Limb (tissue), 2 donors: ENCODE data around the gene PHF13.

ENCODE experiments used
- DNase-seq, 2 donors: peaks; one replicate each; pipeline ENCODE4 v3.0.0-alpha.2; 2016; ENCODE audit errors: extremely low spot score in 2 of 2

PHF13 gene

DNA sequence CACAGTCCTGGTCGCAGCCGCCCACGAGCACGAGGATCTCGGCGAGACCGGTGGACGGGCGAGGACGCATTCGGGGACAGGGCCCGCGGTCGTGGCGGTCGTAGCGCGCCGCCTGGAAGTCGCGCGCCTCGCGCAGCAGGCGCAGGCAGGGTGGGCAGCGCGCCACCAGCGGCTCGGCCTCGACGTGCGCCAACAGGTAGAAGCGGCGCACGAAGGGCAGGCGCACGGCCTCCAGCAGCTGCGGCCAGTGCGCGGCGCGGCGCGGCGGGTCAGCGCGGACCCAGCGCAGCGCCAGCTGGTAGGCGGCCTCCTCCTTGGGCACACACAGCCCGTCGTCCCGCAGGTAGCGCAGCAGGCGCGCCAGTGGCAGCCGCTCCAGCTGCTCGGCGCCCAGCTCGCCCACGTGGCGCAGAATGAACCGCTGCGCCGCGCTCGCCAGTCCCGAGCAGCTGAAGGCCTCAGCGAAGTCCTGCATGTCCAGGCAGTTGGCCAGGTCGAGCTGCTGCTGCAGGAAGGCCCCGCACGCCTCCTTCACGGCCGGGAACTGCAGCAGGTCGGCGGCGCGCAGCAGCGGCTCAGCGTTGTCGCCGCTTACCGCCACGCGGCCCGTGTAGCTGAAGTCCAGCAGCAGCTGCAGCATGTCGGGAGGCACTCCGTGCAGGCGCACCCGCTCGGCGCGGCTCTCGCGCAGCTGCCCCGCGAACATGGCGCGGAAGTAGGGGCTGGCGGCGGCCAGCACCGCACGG lies 11.4 kb upstream of the PHF13 start:
- DNase-seq, result no peak

- peak; percentile 89 to 91 for DNase-seq
Observed at GRCh38 chr1:6602669-6603237, 10.8 kb upstream of the PHF13 start, which contains the start of gene KLHL21. Gene KLHL21, minus strand, starts transcription at chr1:6602869. Its CDS starts 52 bp downstream, at chr1:6602817.

DNA sequence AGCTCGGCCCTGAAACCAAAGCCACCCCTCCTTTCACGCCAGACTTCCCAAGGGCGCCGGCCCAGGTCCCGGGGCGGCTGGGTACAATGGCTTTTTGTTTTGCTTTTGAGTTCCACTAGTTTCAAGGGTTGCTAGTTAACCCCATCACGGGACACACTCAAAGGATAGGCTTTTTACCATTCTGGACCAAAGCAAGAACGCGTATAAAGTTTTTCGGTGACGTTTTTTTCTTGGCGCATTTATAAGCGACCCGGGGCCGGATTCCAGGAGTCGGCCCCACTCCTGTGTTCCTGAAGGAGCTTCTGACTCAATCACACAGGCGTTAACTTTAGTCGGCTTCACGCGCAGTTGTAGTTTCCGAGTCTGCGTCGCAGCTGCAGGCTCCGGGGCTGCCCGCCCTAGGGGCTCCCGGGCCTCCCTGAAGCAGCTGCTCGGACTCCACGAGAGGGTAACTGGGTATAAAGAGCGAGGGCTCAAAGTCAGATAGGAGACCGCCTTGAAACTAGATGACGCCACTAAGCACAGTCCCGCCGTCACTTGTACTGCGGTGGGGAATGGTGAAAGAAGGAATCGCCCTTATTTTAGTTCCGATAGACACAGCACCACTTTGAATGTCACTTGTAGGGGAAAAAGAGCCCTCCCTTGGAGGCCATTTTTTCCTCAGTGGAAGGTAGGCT lies 10.2 kb upstream of the PHF13 start:
- peak; percentile 83 to 85 for DNase-seq

- peak in 1 of 2 donors; percentile 80 for DNase-seq
Observed at GRCh38 chr1:6603915-6604558, 9.5 kb upstream of the PHF13 start.

DNA sequence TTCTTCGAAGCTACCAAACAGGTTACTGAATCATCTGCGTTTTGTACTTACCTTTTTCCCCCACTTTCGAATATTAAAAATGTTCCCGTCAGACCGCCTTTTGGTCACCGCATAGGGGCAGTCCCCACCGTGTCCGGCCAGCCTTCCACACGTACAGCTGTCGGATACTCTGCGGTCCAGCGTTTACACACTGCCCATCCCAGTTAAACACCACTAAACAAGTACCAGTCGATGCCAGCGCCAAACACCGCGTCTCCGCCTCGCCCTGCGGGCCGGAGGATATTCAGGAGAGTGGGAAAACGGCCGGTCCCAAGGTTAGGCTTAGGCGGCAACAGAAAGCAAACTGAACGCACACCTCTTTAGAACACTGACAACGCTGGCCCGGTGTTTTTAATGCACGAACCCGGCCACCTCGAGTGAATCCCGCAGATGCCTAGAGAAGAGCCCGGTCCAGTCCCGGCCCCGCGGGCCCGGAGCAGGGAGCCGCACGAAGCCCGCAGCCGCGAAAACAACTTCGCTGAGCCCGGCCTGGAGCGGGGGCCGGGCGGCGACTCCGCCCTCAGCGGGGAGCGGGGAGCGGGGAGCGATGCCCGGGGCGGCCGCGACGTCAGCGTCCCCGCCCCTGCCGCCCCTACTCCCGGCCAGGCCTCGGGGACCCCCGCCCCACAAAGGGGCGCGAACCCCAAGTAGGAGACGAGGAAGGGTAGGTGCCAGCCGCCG lies 730 bp upstream of the PHF13 start:
- peak in 1 of 2 donors; percentile 68 for DNase-seq

GRCh38 chr1:6614019-6614928 lies 743 bp downstream of the PHF13 start:
- peak; percentile 30 to 79 for DNase-seq

GRCh38 chr1:6614929-6615785 lies 1.6 kb downstream of the PHF13 start:
- peak in 1 of 2 donors; percentile 51 for DNase-seq

DNA sequence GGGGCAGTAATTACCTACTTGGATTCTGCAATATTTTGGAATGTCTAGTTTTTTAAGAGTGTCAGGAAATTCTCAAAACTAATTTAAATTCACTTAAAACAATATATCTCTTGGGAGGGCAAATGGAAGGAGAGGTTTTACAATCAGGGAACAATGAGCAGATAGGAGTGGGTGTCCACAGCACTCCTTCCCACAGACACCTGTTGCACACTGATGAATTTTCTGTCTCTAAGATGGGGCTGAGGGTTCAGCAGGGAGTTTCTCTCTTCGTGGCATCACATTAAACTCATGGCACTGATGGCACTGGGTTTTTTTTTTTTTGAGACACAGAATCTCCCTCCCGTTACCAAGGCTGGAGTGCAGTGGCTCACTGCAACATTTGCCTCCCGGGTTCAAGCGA lies 5.5 kb downstream of the PHF13 start:
- DNase-seq, result no peak

- no peak for DNase-seq
Observed at GRCh38 chr1:6621429-6622391, 8.2 kb downstream of the PHF13 start.

GRCh38 chr1:6622396-6623152 lies 9.0 kb downstream of the PHF13 start:
- no peak for DNase-seq

DNA sequence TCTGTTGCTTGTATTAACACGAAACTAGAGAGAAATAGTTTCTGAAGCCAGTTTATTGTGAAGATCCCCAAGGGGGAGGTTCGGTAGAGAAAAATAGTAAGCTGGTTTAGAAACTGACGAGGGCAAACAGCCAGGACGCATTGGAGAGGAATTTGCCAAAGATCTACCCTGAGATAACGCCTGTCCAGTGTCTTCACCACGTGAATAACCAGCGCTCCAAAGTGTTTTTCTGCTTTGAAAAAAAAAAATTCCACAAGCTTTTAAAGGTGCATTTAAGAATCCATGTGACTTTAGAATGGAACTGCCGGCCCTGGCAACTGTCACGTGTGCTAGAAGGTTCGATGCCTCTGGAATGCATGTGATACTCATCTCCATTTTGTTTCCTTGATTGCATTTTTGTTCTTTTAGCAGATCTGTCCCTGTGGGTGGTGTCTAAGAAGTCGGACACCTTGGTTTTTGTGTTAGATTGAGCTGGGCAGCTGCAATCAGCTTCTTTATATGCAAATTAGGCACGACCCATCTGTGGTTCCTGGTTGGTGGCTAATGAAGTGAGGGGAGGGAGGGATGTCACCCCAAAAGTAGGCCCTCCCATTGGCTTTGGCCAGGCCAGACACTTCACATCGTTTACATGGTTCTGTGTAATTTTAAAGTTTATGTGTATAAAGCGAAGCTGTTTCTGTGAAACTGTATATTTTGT lies 9.9 kb downstream of the PHF13 start:
- no peak for DNase-seq

DNA sequence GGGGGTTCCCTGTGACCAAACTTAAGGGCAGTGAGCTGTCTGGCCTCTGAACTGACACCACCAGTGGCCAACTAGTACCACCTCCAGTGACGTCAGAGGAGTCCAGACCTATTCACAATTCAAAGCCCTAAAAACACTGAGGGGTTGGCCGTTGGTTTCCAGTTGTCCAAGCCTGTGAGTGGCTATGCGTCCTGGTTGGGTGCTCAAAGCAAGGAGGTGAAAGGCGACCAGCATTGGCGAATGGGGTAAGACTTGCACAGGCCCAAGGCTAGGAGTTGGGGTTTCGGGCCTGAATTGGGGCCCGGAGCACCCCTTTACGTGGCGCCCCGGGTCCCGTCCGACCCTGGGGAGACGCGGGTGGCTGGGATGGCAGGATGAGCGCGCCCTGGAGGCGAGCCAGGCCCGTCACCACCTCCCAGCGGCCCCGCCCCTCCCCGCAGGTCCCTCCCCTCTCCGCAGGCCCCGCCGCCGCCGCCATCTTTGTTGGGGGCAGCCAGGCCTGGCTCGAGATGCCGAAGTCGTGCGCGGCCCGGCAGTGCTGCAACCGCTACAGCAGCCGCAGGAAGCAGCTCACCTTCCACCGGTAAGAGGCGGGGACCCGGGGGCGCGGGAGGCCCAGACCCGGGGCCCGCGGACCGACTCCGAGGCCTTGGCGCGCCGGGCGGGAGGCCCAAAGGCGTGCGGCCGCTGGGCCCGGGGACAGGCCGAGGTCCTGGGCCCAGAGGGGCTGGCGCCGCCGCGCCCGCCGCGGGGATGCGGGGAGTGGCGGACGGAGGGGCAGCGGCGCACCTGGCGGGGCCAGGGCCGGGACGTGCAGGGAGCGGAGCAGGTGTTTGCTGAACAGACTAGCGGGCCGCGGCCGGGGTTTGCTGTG lies 11.4 kb downstream of the PHF13 start, which contains the start of gene THAP3:
TSS of gene THAP3 (plus strand) at position 159 of the 874 bp plus-strand sequence. CDS start at position 510, 351 bp downstream.
- peak; percentile 78 to 93 for DNase-seq

DNA sequence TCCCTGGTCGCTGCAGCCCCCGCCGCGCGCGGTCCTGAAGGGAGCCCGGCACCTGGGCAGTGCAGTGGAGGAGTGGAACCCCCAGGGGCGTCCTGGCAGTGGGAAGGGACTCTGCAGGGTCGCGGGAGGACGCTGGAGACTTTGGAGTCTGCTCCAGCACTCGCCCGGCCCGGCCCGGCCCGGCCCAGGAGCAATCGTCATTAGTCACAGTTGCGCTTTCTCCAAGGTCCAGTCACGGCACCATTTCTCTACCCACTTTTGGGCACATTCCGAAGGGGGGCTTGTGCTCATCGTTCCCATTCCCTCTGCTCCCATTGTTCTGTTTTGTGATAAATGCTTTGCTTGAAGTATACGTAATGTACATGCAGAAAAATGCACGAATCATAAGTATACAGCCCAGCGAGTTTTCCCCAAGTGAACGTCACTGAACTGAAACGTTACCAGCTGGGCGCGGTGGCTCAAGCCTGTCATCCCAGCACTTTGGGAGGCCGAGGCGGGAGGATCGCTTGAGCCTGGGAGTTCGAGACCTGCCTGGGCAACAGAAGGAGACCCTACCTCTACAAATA lies 12.1 kb downstream of the PHF13 start:
- no peak for DNase-seq

- DNase-seq, result no peak
Observed at GRCh38 chr1:6627031-6627430, 13.5 kb downstream of the PHF13 start.

- DNase-seq, result no peak
Observed at GRCh38 chr1:6627841-6628545, 14.5 kb downstream of the PHF13 start.
